ENCODE results near the gene F12. TPM values are rescaled to one million over a fixed set of nuclear protein-coding genes. Genes with fewer than 3 reads are reported as not detected.
"Not testable (repeated sequence)": the region's sequence is repeated elsewhere in the genome, so short reads cannot be mapped to it uniquely, and the experiment has no call there.

F12 gene
- total RNA-seq, 1 donor from 2014 or later = not detected

DNA sequence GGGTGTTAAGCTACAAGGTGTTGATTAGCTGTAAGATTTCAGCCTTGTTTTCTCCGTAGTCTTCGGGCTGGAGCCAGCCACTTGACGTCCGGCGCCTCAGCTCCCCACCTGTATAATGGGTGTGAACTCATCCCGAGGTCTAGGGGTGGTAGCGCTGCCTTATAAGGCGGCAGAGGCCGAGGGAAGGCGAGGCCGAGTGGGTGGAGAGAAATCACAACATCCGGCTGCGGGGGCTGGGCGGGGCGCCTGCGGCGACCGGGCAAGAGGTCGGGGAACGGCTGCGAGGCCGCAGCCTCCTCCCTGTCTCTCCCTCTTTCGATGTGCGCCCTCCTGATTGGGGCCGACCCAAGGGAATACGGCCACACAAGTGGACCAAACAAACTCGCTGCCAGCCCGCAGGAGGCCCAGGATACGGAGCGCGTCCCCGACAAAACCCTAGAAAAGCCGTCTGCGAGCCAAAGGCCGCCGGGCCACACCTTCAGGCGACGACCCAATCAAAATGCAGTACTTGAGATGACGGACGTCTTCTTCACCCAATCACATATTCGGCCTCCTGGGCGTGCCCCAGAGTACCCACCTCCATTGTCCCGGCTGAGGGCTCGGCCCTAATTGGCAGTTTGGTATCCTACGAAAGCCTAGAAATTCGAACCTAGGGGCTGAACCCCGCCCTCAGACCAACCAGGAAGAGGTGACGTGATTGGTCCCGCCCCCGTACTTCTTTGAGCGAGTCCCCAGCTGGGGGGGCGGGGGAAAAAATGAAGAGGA lies 16.6 kb upstream of the F12 start:
- peaks cover 14 to 15% of the 10 kb centered on the region in 2 donors for H3K4me1 ChIP-seq
- TF ChIP-seq, protein P1, sequence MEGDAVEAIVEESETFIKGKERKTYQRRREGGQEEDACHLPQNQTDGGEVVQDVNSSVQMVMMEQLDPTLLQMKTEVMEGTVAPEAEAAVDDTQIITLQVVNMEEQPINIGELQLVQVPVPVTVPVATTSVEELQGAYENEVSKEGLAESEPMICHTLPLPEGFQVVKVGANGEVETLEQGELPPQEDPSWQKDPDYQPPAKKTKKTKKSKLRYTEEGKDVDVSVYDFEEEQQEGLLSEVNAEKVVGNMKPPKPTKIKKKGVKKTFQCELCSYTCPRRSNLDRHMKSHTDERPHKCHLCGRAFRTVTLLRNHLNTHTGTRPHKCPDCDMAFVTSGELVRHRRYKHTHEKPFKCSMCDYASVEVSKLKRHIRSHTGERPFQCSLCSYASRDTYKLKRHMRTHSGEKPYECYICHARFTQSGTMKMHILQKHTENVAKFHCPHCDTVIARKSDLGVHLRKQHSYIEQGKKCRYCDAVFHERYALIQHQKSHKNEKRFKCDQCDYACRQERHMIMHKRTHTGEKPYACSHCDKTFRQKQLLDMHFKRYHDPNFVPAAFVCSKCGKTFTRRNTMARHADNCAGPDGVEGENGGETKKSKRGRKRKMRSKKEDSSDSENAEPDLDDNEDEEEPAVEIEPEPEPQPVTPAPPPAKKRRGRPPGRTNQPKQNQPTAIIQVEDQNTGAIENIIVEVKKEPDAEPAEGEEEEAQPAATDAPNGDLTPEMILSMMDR (IDR thresholded peaks at IDR 0.05) = no peak
- H3K27ac ChIP-seq = peak overlapping the region; percentile 82 to 83
- peak; percentile 100 for DNase-seq (ENCODE audit: low spot score in 2 of 2)
- intact Hi-C loops (cut with DNase I) = loop anchor here (1.0 to 10.0 kb wide), 7 partner anchors 21 to 779 kb away; partner anchors contain the start of genes HNRNPAB, LMAN2 and PDLIM7
- no peaks in the 10 kb centered on the region for H3K27me3 ChIP-seq
- H3K36me3 ChIP-seq = peaks cover 3 to 8% of the 10 kb centered on the region in 2 donors
- no peaks in the 10 kb centered on the region for H3K9me3 ChIP-seq
- peak overlapping the region; percentile 46 to 62 for H3K4me3 ChIP-seq

DNA sequence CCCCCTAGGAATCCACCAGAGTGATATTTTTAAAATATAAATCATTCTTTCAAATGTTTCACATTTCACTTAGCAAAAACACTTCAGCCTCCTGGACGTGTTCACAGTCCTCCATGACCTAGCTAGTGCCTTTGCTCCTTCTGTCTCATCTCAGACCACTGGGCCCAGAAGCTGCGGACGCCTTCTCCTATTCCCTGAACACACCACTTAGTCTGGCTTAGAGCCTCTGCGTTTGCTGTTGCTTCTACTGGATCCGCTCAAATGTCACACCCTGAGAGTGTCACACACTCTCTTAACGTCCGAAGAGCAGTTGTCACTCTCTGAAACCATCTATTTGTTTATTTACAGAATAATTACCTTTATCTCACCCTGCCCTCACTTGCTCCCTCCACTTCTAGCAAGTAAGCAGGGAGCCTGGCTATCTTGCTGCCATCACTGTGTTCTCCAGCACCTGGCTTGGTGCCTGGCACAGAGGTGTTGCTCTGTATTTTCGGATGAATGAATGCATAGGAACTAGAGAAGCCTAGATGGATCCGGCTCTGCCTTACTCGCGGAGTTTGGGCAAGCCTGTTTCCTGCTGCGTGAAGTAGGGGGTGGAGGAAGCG lies 15.9 kb upstream of the F12 start:
- DNase-seq (ENCODE audit: low spot score in 2 of 2) = no peak
- H3K9me3 ChIP-seq = no peaks in the 10 kb centered on the region
- H3K27ac ChIP-seq = peak overlapping the region; percentile 82 to 83
- no peaks in the 10 kb centered on the region for H3K27me3 ChIP-seq
- intact Hi-C loops (cut with DNase I) = loop anchor here (10.0 kb wide), 1 partner anchor 780 kb away; the partner anchor contains the start of gene HNRNPAB
- TF ChIP-seq, protein P1 (IDR thresholded peaks at IDR 0.05) = no peak
- H3K4me1 ChIP-seq = peaks cover 14 to 15% of the 10 kb centered on the region in 2 donors
- H3K4me3 ChIP-seq = peak overlapping the region; percentile 46 to 62
- H3K36me3 ChIP-seq = peaks cover 0 to 2% of the 10 kb centered on the region in 2 donors

DNA sequence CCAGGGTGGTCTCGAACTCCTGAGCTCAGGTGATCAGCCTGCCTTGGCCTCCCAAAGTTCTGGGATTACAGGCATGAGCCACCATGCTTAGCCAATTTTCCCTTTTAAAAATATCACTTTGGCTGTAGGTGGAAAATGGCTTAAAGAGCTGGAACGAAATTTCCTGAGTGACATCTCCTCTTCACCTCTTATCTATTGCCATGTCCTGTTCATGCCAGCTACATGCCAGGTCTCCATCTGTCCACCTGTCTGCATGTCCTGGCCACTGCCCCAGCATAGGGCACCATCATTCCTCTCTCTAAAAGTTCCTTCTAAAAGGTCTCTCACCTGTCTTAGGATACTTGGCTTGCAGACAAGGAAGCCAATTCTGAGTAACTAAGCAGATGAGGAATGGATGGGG lies 14.3 kb upstream of the F12 start:
- H3K27ac ChIP-seq = no peak overlapping the region
- H3K36me3 ChIP-seq = no peaks in the 10 kb centered on the region
- H3K4me3 ChIP-seq = no peak overlapping the region
- no peaks in the 10 kb centered on the region for H3K27me3 ChIP-seq
- DNase-seq (ENCODE audit: low spot score in 2 of 2) = no peak
- peaks cover 14 to 15% of the 10 kb centered on the region in 2 donors for H3K4me1 ChIP-seq
- intact Hi-C loops (cut with DNase I) = loop anchor here (10.0 kb wide), 1 partner anchor 781 kb away; the partner anchor contains the start of gene HNRNPAB
- no peaks in the 10 kb centered on the region for H3K9me3 ChIP-seq
- TF ChIP-seq, protein P1 (IDR thresholded peaks at IDR 0.05) = no peak

DNA sequence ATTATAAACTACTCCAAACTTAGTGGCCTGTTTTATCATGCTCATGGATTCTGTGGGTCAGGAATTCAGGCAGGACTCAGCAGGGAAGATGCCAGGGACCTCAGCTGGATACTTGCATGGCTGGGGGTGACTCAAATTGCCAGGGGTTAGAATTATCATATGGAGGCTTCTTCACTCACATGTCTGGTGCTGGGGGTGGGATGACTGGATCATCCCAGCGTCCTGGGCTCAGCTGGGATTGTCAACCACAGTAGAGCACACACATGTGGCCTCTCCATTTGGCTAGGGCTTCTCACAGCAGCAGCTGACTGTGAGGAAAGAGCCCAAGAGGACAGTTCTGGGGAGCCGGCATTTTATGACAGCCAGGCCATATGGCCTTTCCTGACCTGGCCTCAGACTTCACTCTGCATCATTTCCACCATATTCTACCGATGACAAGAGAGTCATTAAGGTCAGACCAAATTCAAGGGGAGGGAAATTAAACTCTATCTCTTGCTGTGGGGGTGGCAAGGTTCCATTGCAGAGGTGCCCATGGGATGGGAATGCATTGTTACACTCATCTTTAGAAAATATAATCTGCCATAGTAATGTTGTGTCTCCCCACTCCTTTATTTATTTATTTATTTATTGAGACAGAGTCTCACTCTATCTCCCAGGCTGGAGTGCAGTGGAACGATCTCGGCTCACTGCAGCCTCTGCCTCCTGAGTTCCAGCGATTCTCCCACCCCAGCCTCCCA lies 11.9 kb upstream of the F12 start:
- no peak overlapping the region for H3K4me3 ChIP-seq
- H3K4me1 ChIP-seq = peaks cover 3 to 5% of the 10 kb centered on the region in 2 donors
- H3K9me3 ChIP-seq = no peaks in the 10 kb centered on the region
- intact Hi-C loops (cut with DNase I) = loop anchor here (10.0 kb wide), 1 partner anchor 784 kb away; the partner anchor contains the start of gene HNRNPAB
- no peaks in the 10 kb centered on the region for H3K36me3 ChIP-seq
- no peaks in the 10 kb centered on the region for H3K27me3 ChIP-seq
- H3K27ac ChIP-seq = no peak overlapping the region
- TF ChIP-seq, protein P1 (IDR thresholded peaks at IDR 0.05) = no peak
- no peak for DNase-seq (ENCODE audit: low spot score in 2 of 2)

DNA sequence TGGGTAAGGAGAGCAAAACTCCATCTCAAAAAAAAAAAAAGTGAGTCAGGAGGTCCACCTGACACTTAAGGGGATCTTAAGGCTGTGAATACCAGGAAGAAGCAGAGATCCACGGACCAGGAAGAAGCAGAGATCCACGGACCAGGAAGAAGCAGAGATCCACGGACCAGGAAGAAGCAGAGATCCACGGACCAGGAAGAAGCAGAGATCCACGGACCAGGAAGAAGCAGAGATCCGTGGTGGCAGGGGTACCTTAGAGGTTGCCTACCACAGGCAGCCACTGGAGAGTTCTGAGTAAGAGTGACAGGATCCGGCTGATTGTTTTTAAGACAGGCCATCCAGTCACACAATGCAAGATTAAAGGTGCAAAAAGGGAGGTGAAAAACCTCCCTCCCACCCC lies 11.1 kb upstream of the F12 start:
- H3K4me3 ChIP-seq; H3K27ac ChIP-seq; H3K9me3 ChIP-seq; H3K36me3 ChIP-seq; H3K27me3 ChIP-seq; DNase-seq (ENCODE audit: low spot score in 2 of 2); H3K4me1 ChIP-seq: not testable (repeated sequence)
- intact Hi-C loops (cut with DNase I) = loop anchor here (10.0 kb wide), 1 partner anchor 784 kb away; the partner anchor contains the start of gene HNRNPAB
